IMR-90 (cell line): ENCODE measurements around the gene PAK1IP1. TPM values are rescaled to one million over a fixed set of nuclear protein-coding genes. Genes with fewer than 3 reads are reported as not detected.

Experiments
- ATAC-seq: fragments of 200-7000 bp; cut with Tn5 transposase; 2 replicates; pipeline ENCODE4 v1.9.1; 2020; ENCODE audit warnings: low read depth, mild to moderate bottlenecking, moderate library complexity
- BruUV-seq: library from RNA; stranded (reverse); fragments of 400-500 nt; replicated peaks from 2 replicates; lab custom pipeline; 2021; lab: Mats Ljungman, UMichigan
- CTCF ChIA-PET: fragments of 300-600 bp; formaldehyde crosslinking; extraction: SDS; loops from one replicate; lab custom pipeline; 2021; ENCODE audit warnings: antibody characterized with exemption; lab: Yijun Ruan, JAX
- POLR2A ChIA-PET: fragments of 300-600 bp; sonication (Branson Sonifier 250); formaldehyde crosslinking; loops from one replicate; lab custom pipeline; 2022; ENCODE audit warnings: antibody characterized with exemption; ENCODE audit not compliant: unreplicated experiment; lab: Charles Lee
- DNase-seq: peaks from one replicate; pipeline ENCODE4 v3.0.0; 2013
- H2AFZ ChIP-seq: replicated peaks from 2 replicates; pipeline ENCODE3; 2013; ENCODE audit warnings: low read length, mild to moderate bottlenecking; ENCODE audit not compliant: poor library complexity
- H2AK5ac ChIP-seq: 2 replicates; pipeline ENCODE4 v1.6.1; 2013; ENCODE audit warnings: low read depth, low read length, inconsistent platforms
- H2AK9ac ChIP-seq: replicated peaks from 2 replicates; pipeline ENCODE3; 2013; ENCODE audit warnings: mild to moderate bottlenecking, low read depth, low read length, moderate library complexity; ENCODE audit not compliant: poor library complexity
- H2BK120ac ChIP-seq: 2 replicates; pipeline ENCODE4 v1.6.1; 2013; ENCODE audit warnings: low read depth, low read length, inconsistent platforms
- H2BK15ac ChIP-seq: 3 replicates; pipeline ENCODE4 v1.6.1; 2013; ENCODE audit warnings: low read depth, low read length, inconsistent platforms
- H2BK20ac ChIP-seq: 2 replicates; pipeline ENCODE4 v1.6.1; 2013; ENCODE audit warnings: low read depth, mild to moderate bottlenecking, inconsistent platforms, low read length, moderate library complexity
- H2BK5ac ChIP-seq: 2 replicates; pipeline ENCODE4 v1.6.1; 2013; ENCODE audit warnings: mild to moderate bottlenecking, low read depth, low read length, inconsistent platforms; ENCODE audit not compliant: poor library complexity, severe bottlenecking
- H3K14ac ChIP-seq: replicated peaks from 2 replicates; pipeline ENCODE4 v1.6.1; 2013; ENCODE audit warnings: low read depth, low read length, inconsistent platforms
- H3K18ac ChIP-seq: 2 replicates; pipeline ENCODE4 v1.6.1; 2013; ENCODE audit warnings: low read depth, low read length, control low read depth
- H3K23ac ChIP-seq: 2 replicates; pipeline ENCODE4 v1.6.1; 2013; ENCODE audit warnings: low read depth, low read length, inconsistent platforms
- H3K27ac ChIP-seq: 2 replicates; pipeline ENCODE4 v1.5.1; 2013; ENCODE audit warnings: mild to moderate bottlenecking, control low read depth, low read length; ENCODE audit not compliant: insufficient read depth
- H3K27me3 ChIP-seq: 2 replicates; pipeline ENCODE4 v1.6.1; 2013; ENCODE audit warnings: low read length; ENCODE audit not compliant: control insufficient read depth, insufficient read depth
- H3K36me3 ChIP-seq: 2 replicates; pipeline ENCODE4 v1.6.1; 2013; ENCODE audit warnings: low read length, mixed read lengths; ENCODE audit not compliant: control insufficient read depth, insufficient read depth
- H3K4ac ChIP-seq: 2 replicates; pipeline ENCODE4 v1.6.1; 2013; ENCODE audit warnings: low read depth, low read length, inconsistent platforms
- H3K4me1 ChIP-seq: 2 replicates; pipeline ENCODE4 v1.6.1; 2013; ENCODE audit warnings: low read length, mixed read lengths; ENCODE audit not compliant: control insufficient read depth, insufficient read depth
- H3K4me2 ChIP-seq: 2 replicates; pipeline ENCODE4 v1.6.1; 2013; ENCODE audit warnings: low read depth, mild to moderate bottlenecking, control low read depth, low read length, moderate library complexity
- H3K4me3 ChIP-seq: 2 replicates; pipeline ENCODE4 v1.5.1; 2013; ENCODE audit warnings: low read depth, mild to moderate bottlenecking, control low read depth, low read length, moderate library complexity; ENCODE audit not compliant: insufficient read depth
- H3K56ac ChIP-seq: 2 replicates; pipeline ENCODE4 v1.6.1; 2013; ENCODE audit warnings: low read length, inconsistent platforms; ENCODE audit not compliant: insufficient read depth; ENCODE audit errors: extremely low read depth
- H3K79me1 ChIP-seq, 2 experiments: 2 replicates each; pipeline ENCODE4 v1.6.1; 2013; ENCODE audit warnings: low read length in 2 of 2, inconsistent platforms in 1 of 2, low read depth in 1 of 2
- H3K9ac ChIP-seq: 2 replicates; pipeline ENCODE4 v1.6.1; 2013; ENCODE audit warnings: low read depth, low read length, control low read depth
- H3K9me1 ChIP-seq: 2 replicates; pipeline ENCODE4 v1.6.1; 2013; ENCODE audit warnings: low read length, inconsistent platforms; ENCODE audit not compliant: insufficient read depth
- H3K9me3 ChIP-seq: 2 replicates; pipeline ENCODE4 v1.6.1; 2013; ENCODE audit warnings: low read length; ENCODE audit not compliant: control insufficient read depth, insufficient read depth
- H4K20me1 ChIP-seq: 2 replicates; pipeline ENCODE4 v1.6.1; 2013; ENCODE audit warnings: low read length, inconsistent platforms; ENCODE audit not compliant: insufficient read depth
- H4K5ac ChIP-seq: 2 replicates; pipeline ENCODE4 v1.6.1; 2013; ENCODE audit warnings: mild to moderate bottlenecking, low read depth, low read length, control low read depth
- H4K8ac ChIP-seq, 2 experiments: 2 replicates each; pipeline ENCODE4 v1.6.1; 2013; ENCODE audit warnings: low read depth in 2 of 2, low read length in 2 of 2, control low read depth in 1 of 2, inconsistent platforms in 1 of 2
- H4K91ac ChIP-seq: 2 replicates; pipeline ENCODE4 v1.6.1; 2013; ENCODE audit warnings: low read depth, low read length, inconsistent platforms; ENCODE audit not compliant: insufficient read depth
- CEBPB ChIP-seq: IDR thresholded peaks from 2 replicates; pipeline ENCODE4 v1.6.1; 2012; ENCODE audit warnings: low read depth, low read length, improper control_type of control experiment
- CHD1 ChIP-seq: IDR thresholded peaks from 2 replicates; pipeline ENCODE4 v1.6.1; 2012; ENCODE audit warnings: low read depth, low read length, improper control_type of control experiment
- FOS ChIP-seq: fragments of 150-350 bp; IDR thresholded peaks from 2 replicates; pipeline ENCODE4 v1.6.1; 2016; ENCODE audit warnings: low read depth, low read length
- MAFK ChIP-seq: IDR thresholded peaks from 2 replicates; pipeline ENCODE4 v1.6.1; 2012; ENCODE audit warnings: low read depth, low read length, improper control_type of control experiment
- MAZ ChIP-seq: IDR thresholded peaks from 2 replicates; pipeline ENCODE4 v1.6.1; 2012; ENCODE audit warnings: low read depth, mild to moderate bottlenecking, low read length, improper control_type of control experiment, moderate library complexity, borderline replicate concordance
- MXI1 ChIP-seq: IDR thresholded peaks from 2 replicates; pipeline ENCODE4 v1.6.1; 2012; ENCODE audit warnings: low read depth, mild to moderate bottlenecking, low read length, moderate library complexity, borderline replicate concordance
- NFE2L2 ChIP-seq: fragments of 150-350 bp; IDR thresholded peaks from 2 replicates; pipeline ENCODE4 v1.6.1; 2016; ENCODE audit warnings: low read depth, mild to moderate bottlenecking, low read length
- POLR2A ChIP-seq: IDR thresholded peaks from 2 replicates; pipeline ENCODE4 v1.6.1; 2012; ENCODE audit warnings: mild to moderate bottlenecking, low read depth, low read length
- RAD21 ChIP-seq: IDR thresholded peaks from 2 replicates; pipeline ENCODE4 v1.6.1; 2012; ENCODE audit warnings: low read length, improper control_type of control experiment
- RCOR1 ChIP-seq: IDR thresholded peaks from 2 replicates; pipeline ENCODE4 v1.6.1; 2012; ENCODE audit warnings: mild to moderate bottlenecking, low read length, improper control_type of control experiment; ENCODE audit not compliant: insufficient replicate concordance
- RFX5 ChIP-seq: IDR thresholded peaks from 2 replicates; pipeline ENCODE4 v1.8.0; 2012; ENCODE audit warnings: low read depth, mild to moderate bottlenecking, low read length, moderate library complexity
- SMC3 ChIP-seq: fragments of 150-350 bp; IDR thresholded peaks from 2 replicates; pipeline ENCODE4 v1.6.1; 2016; ENCODE audit warnings: low read depth, mild to moderate bottlenecking, antibody characterized with exemption, low read length, moderate library complexity
- WGBS, 2 experiments: methylation state at CpG; one replicate each; pipeline versions ENCODE4 v1.1.5 to v1.1.7; 2013; ENCODE audit warnings: missing lambda C conversion rate in 2 of 2; ENCODE audit not compliant: insufficient read length in 1 of 2; ENCODE audit errors: extremely low coverage in 2 of 2; 5-methylcytosine and 5-hydroxymethylcytosine counted together
- dilution Hi-C: fragments of 300-500 bp; cut with HindIII; formaldehyde crosslinking; loops from one replicate; pipeline ENCODE4 v1.14.3; 2018; ENCODE audit warnings: low sequenced_read_pairs; ENCODE audit not compliant: unreplicated experiment
- in situ Hi-C: fragments of 300-500 bp; cut with MboI; formaldehyde crosslinking; loops from 3 replicates; pipeline ENCODE4 v1.14.3; 2019; ENCODE audit warnings: low sequenced_read_pairs, inconsistent platforms, mixed read lengths
- intact Hi-C: fragments of 100-400 bp; cut with micrococcal nuclease; formaldehyde crosslinking; loops from 2 replicates; pipeline ENCODE4 v1.10.0; 2022
- polyA plus RNA-seq, 3 experiments: library from polyadenylated mRNA; depleted of rRNA; stranded (reverse); fragments of >200 nt; gene quantifications; 2 replicates each; pipeline ENCODE4 v1.2.3, GENCODE V29; 2012; ENCODE audit warnings: low replicate concordance in 1 of 3
- total RNA-seq: library from RNA; depleted of rRNA; stranded (reverse); fragments of >200 nt; gene quantifications from 2 replicates; pipeline ENCODE4 v1.2.3, GENCODE V29; 2012
- TF ChIP-seq, protein P1 (sequence below): fragments of 150-350 bp; IDR thresholded peaks from 2 replicates; pipeline ENCODE4 v1.6.1; 2016; ENCODE audit warnings: low read depth, mild to moderate bottlenecking, low read length, moderate library complexity, borderline replicate concordance
- TF ChIP-seq, protein P2 (sequence below): fragments of 150-350 bp; IDR thresholded peaks from 2 replicates; pipeline ENCODE4 v1.6.1; 2017; ENCODE audit warnings: mild to moderate bottlenecking, antibody characterized with exemption, low read length, low read depth
- TF ChIP-seq, protein P3 (sequence below): conservative IDR thresholded peaks from 2 replicates; pipeline ENCODE4 v1.5.1; 2012; ENCODE audit warnings: mild to moderate bottlenecking, low read depth, low read length, improper control_type of control experiment

The PAK1IP1 gene
- total and polyA plus RNA-seq, 2 of the 4 experiments (the other 2 are of a cell fraction), result 16.9 to 22.9 TPM

DNA sequence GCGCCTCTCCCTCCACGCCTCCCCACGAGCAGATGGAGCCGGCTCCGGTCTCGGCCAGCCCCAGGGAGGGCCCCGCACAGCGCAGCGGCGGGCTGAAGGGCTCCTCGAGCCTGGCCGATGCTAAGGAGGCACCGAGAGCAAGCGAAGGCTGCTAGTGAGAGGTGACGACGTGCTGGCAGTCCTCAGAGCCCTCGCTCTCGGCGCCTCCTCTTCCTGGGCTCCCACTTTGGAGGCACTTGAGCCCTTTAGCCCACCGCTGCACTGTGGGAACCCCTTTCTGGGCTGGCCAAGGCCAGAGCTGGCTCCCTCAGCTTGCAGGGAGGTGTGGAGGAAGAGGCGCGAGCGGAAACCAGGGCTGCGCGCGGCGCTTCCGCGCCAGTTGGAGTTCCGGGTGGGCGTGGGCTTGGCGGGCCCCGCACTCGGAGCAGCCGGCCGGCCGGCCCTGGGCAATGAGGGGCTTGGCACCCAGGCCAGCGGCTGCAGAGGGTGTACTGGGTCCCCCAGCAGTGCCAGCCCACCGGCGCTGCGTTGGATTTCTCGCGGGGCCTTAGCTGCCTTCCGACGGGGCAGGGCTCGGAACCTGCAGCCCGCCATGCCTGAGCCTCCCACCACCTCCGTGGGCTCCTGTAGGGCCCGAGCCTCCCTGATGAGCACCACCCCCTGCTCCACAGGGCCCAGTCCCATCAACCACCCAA, 25.6 kb downstream of the PAK1IP1 start:
- H3K9me3 ChIP-seq, result peaks cover 9% of the 10 kb centered on the region
- peaks cover 4% of the 10 kb centered on the region; the same call in 1 of the 2 replicates for H4K20me1 ChIP-seq
- H2BK120ac ChIP-seq, result peak overlapping the region; percentile 49
- H2BK20ac ChIP-seq, result no peak overlapping the region
- H3K56ac ChIP-seq, result no peak overlapping the region; the same call in 1 of the 2 replicates
- H3K14ac ChIP-seq, result peak overlapping the region; percentile 84
- peaks cover 8% of the 10 kb centered on the region for H3K4me1 ChIP-seq
- H3K23ac ChIP-seq, result no peak overlapping the region; the same call in 1 of the 2 replicates
- H2BK5ac ChIP-seq, result peak overlapping the region; percentile 81
- H2BK15ac ChIP-seq, result no peak overlapping the region
- H4K8ac ChIP-seq, result peak overlapping the region; percentile 83 to 86; a peak in 3 of 4 replicates
- peak overlapping the region; percentile 76 for H3K4me3 ChIP-seq
- H3K18ac ChIP-seq, result peak overlapping the region; percentile 55
- WGBS, 2 experiments, result 29% methylated on average over 19 of the region's 49 CpGs; no CpG with 5 or more reads in 1 of the 2 experiments
- peak overlapping the region; percentile 82 for H3K4ac ChIP-seq
- peak overlapping the region; percentile 76 for H4K91ac ChIP-seq
- CTCF ChIA-PET, result no interaction called here
- POLR2A ChIA-PET, result no interaction called here
- peak overlapping the region; percentile 81 for H3K9ac ChIP-seq
- peak overlapping the region; percentile 78 for H3K4me2 ChIP-seq
- H3K27me3 ChIP-seq, result no peaks in the 10 kb centered on the region
- peak overlapping the region; percentile 62; the same call in 1 of the 2 replicates for H2AK5ac ChIP-seq
- H3K36me3 ChIP-seq, result peaks cover 4% of the 10 kb centered on the region
- H2AK9ac ChIP-seq, result peak overlapping the region; percentile 91
- ATAC-seq (peak; percentile 4; the same call in 1 of the 2 replicates), DNase-seq (peak; percentile 17)
- BruUV-seq, result no TSS peak
- H3K79me1 ChIP-seq, result peaks cover 18 to 36% of the 10 kb centered on the region in 2 experiments
- in situ Hi-C loops (no loop called here), dilution Hi-C loops (no loop called here), intact Hi-C loops (loop anchor here (5.0 kb wide), 1 partner anchor 82 kb away; no protein-coding TSS in a partner anchor)
- peaks cover 9% of the 10 kb centered on the region for H3K9me1 ChIP-seq
- peak overlapping the region; percentile 82 for H3K27ac ChIP-seq
- H4K5ac ChIP-seq, result peak overlapping the region; percentile 85
- peak overlapping the region; percentile 89 for H2AFZ ChIP-seq
- TF ChIP-seq RAD21 (no peak), POLR2A (no peak), RCOR1 (no peak), RFX5 (no peak), FOS (no peak), MXI1 (no peak), MAFK (no peak), CHD1 (no peak), SMC3 (no peak), CEBPB (no peak), MAZ (no peak), NFE2L2 (no peak)
- TF ChIP-seq, protein P1, sequence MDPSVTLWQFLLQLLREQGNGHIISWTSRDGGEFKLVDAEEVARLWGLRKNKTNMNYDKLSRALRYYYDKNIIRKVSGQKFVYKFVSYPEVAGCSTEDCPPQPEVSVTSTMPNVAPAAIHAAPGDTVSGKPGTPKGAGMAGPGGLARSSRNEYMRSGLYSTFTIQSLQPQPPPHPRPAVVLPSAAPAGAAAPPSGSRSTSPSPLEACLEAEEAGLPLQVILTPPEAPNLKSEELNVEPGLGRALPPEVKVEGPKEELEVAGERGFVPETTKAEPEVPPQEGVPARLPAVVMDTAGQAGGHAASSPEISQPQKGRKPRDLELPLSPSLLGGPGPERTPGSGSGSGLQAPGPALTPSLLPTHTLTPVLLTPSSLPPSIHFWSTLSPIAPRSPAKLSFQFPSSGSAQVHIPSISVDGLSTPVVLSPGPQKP, result no peak
- TF ChIP-seq, protein P2, sequence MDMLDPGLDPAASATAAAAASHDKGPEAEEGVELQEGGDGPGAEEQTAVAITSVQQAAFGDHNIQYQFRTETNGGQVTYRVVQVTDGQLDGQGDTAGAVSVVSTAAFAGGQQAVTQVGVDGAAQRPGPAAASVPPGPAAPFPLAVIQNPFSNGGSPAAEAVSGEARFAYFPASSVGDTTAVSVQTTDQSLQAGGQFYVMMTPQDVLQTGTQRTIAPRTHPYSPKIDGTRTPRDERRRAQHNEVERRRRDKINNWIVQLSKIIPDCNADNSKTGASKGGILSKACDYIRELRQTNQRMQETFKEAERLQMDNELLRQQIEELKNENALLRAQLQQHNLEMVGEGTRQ, result no peak
- TF ChIP-seq, protein P3, sequence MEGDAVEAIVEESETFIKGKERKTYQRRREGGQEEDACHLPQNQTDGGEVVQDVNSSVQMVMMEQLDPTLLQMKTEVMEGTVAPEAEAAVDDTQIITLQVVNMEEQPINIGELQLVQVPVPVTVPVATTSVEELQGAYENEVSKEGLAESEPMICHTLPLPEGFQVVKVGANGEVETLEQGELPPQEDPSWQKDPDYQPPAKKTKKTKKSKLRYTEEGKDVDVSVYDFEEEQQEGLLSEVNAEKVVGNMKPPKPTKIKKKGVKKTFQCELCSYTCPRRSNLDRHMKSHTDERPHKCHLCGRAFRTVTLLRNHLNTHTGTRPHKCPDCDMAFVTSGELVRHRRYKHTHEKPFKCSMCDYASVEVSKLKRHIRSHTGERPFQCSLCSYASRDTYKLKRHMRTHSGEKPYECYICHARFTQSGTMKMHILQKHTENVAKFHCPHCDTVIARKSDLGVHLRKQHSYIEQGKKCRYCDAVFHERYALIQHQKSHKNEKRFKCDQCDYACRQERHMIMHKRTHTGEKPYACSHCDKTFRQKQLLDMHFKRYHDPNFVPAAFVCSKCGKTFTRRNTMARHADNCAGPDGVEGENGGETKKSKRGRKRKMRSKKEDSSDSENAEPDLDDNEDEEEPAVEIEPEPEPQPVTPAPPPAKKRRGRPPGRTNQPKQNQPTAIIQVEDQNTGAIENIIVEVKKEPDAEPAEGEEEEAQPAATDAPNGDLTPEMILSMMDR, result no peak
